Skeletal muscle tissue (tissue), 4 donors: Measurements from ENCODE around the gene IPO4. TPM values are rescaled to one million over a fixed set of nuclear protein-coding genes. Genes with fewer than 3 reads are reported as not detected.

Experiments used
- H3K27ac ChIP-seq: one replicate; pipeline ENCODE4 v1.7.0; 2013; ENCODE audit warnings: mild to moderate bottlenecking, low read depth, low read length, inconsistent platforms
- H3K27me3 ChIP-seq, 3 donors: one replicate each; pipeline ENCODE4 v1.7.0; 2013; ENCODE audit warnings: low read length in 3 of 3; ENCODE audit not compliant: control insufficient read depth in 3 of 3, insufficient read depth in 3 of 3
- H3K36me3 ChIP-seq, 3 donors: one replicate each; pipeline ENCODE4 v1.7.0; 2013; ENCODE audit warnings: low read length in 3 of 3; ENCODE audit not compliant: control insufficient read depth in 3 of 3, insufficient read depth in 3 of 3
- H3K4me1 ChIP-seq, 3 donors: one replicate each; pipeline ENCODE4 v1.7.0; 2013; ENCODE audit warnings: low read length in 3 of 3, mild to moderate bottlenecking in 3 of 3; ENCODE audit not compliant: control insufficient read depth in 3 of 3, insufficient read depth in 3 of 3
- H3K4me3 ChIP-seq, 3 donors: one replicate each; pipeline ENCODE4 v1.7.0; 2013; ENCODE audit warnings: low read length in 3 of 3
- H3K9ac ChIP-seq, 3 donors: one replicate each; pipeline ENCODE4 v1.7.0; 2013; ENCODE audit warnings: low read length in 3 of 3, mild to moderate bottlenecking in 3 of 3, moderate library complexity in 2 of 3, low read depth in 1 of 3
- H3K9me3 ChIP-seq, 3 donors: one replicate each; pipeline ENCODE4 v1.7.0; 2013; ENCODE audit warnings: low read length in 3 of 3; ENCODE audit not compliant: control insufficient read depth in 3 of 3
- total RNA-seq: library from RNA; depleted of rRNA; stranded (reverse); fragments of >200 nt; gene quantifications from one replicate; pipeline ENCODE4 v1.2.3, GENCODE V29; 2014
- donor health status: Osteomylitis.

IPO4 gene
- total RNA-seq, 1 donor from 2014 or later = 32.9 TPM

DNA sequence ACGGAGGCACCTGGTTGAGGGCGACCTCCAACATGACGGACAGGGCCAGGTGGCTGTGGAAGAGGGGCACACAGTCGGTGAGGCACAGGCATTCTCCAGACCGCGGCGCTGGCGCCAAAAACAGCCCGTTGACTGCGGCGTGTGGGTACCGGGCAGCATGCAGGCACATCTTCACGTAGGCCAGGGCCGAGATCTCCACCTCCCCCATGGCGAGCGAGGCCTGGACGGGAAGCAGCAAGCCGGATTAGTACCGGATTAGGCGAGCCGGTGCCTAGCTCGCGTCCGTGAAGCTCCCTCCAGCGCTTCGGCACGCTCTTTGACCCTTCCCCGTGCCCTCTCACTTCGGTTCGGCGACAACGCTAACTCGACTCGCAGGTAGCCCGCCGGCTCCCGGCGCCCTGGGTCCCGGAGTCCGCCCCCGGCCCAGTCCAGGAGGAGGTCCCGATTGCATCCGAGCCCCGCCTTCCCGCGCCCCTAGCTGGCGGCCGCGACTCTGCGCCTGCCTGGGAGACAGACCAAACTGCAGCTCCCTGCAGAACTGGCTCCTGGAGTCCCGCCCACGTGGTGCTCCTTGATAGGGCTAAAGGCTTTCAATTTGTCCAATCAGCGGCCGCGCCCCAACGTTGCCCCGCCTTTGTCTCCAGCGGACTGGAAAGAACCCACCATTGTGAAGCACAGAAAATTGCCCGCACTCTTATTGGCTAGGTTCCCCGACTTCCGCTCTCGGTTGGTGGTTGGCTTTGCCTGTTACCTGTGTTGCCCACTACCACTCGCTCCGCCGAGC, 47.3 kb downstream of the IPO4 start, which contains the start of gene EMC9:
Gene EMC9, minus strand, starts transcription at position 495 of the 784 bp plus-strand sequence. Its CDS starts 287 bp downstream, at position 208.
- Histone ChIP-seq H3K4me1 (peaks cover 57 to 82% (median 58%) of the 10 kb centered on the region in 3 donors), H3K9me3 (no peaks in the 10 kb centered on the region), H3K9ac (peak within 1 kb of the TSS; percentile 85 to 95 (median 93)), H3K4me3 (peak within 1 kb of the TSS; percentile 85 to 97 (median 93)), H3K36me3 (peaks cover 28 to 35% (median 32%) of the 10 kb centered on the region in 3 donors), H3K27ac (peak within 1 kb of the TSS; percentile 86), H3K27me3 (no peaks in the 10 kb centered on the region)

DNA sequence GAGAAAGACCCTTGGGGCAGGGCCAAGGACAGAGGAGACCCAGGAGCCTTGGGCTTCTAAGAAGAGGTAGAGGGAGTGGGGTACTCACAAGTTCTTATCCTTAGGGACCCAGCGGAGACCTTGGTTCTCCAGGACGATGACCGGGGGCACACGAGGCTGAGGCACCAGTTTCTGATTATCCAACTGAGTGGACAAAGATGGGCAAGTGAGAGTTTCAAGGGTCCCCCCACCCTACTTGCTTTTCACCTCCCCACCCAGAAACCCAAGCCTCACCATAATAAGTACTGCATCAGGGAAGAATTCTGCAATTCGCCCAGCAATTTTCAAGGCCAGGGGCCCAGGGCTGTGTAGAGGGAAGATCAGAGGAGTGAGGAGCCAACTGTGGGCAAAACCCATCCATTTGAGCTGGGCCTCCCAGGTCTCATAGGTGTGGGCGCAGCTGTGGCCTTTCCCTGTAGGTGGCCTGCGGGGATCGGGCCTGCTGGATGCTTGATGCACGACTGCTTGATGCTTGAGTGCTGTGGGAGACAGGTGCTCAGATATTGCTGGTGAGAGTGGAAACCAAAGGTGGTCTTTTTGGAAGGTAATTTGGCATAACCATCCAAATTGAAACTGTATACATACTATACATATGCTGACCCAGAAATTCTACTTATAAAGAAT, 49.2 kb downstream of the IPO4 start:
- peaks cover 26 to 35% (median 28%) of the 10 kb centered on the region in 3 donors for H3K36me3 ChIP-seq
- peaks cover 50 to 76% (median 54%) of the 10 kb centered on the region in 3 donors for H3K4me1 ChIP-seq
- peak overlapping the region; percentile 58 to 85 (median 64) for H3K4me3 ChIP-seq
- peak overlapping the region; percentile 1 for H3K27ac ChIP-seq
- H3K27me3 ChIP-seq = no peaks in the 10 kb centered on the region
- H3K9ac ChIP-seq = peak overlapping the region in 1 of 3 donors; percentile 33
- no peaks in the 10 kb centered on the region for H3K9me3 ChIP-seq

DNA sequence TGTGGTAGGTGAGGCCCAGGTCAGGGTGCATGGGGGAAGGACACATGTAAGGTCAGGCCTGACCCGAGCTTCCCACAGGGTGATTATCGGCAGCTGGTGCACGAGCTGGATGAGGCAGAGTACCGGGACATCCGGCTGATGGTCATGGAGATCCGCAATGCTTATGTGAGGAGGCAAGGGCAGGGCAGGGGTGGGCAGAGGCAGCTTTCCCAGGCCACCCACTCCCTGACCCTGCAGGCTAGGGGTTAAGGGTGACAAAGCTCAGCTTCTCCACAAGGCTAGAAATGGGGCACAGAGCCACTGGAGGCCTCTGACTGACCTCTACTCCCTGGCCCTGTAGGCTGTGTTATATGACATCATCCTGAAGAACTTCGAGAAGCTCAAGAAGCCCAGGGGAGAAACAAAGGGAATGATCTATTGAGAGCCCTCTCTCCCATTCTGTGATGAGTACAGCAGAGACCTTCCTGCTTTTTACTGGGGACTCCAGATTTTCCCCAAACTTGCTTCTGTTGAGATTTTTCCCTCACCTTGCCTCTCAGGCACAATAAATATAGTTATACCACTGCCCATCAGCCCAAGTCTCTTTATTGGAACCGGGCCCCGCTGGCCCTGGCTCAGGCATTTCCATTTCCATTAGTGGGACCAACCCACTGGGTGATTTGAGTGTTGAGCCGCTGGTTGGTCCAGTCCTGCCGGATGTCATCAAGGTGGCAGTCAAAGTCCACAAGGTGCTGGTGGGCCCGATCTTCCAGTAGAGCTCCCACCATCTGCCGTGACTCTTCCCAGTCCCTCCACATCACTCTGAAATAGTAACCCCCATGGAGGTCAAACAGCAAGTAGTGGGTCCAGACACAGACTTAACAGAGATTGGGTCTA, 50.0 kb downstream of the IPO4 start:
- no peaks in the 10 kb centered on the region for H3K27me3 ChIP-seq
- H3K4me1 ChIP-seq = peaks cover 45 to 70% (median 54%) of the 10 kb centered on the region in 3 donors
- peak overlapping the region; percentile 1 for H3K27ac ChIP-seq
- H3K9me3 ChIP-seq = no peaks in the 10 kb centered on the region
- H3K4me3 ChIP-seq = no peak overlapping the region
- peak overlapping the region in 2 of 3 donors; percentile 14 to 45 for H3K9ac ChIP-seq
- H3K36me3 ChIP-seq = peaks cover 23 to 30% (median 26%) of the 10 kb centered on the region in 3 donors

DNA sequence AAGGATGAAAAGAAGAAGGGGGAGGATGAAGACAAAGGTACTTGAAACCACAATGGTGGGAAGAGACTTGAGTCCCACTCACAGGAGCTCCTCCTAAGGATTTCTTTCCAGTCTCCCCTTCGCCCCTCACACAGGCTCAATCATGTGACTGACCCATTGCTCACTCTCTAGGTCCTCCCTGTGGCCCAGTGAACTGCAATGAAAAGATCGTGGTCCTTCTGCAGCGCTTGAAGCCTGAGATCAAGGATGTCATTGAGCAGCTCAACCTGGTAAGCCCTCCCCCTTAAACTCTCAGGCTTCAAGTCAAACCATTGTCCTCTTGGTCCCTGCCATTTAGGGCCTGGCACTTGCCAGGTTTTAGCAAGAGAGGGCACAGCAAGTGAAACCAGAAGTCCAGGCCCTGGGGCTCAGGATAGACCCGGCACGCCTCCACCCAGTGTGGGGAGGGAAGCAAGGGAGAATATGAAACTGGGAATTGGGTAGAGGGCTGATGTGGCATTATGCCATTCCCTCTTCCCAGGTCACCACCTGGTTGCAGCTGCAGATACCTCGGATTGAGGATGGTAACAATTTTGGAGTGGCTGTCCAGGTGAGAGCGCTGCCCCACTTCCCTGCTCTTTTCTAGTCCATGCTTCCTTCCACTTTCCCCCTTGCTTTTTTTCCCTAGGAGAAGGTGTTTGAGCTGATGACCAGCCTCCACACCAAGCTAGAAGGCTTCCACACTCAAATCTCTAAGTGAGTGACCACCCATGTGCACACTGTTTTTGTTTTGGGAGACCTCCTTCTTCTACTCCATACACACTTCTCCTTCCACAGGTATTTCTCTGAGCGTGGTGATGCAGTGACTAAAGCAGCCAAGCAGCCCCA, 50.9 kb downstream of the IPO4 start:
- Histone ChIP-seq H3K27me3 (no peaks in the 10 kb centered on the region), H3K4me3 (no peak overlapping the region), H3K36me3 (peaks cover 24 to 29% (median 27%) of the 10 kb centered on the region in 3 donors), H3K4me1 (peaks cover 48 to 68% (median 59%) of the 10 kb centered on the region in 3 donors), H3K9ac (peak overlapping the region in 2 of 3 donors; percentile 14 to 92), H3K9me3 (no peaks in the 10 kb centered on the region), H3K27ac (peak overlapping the region; percentile 88)

DNA sequence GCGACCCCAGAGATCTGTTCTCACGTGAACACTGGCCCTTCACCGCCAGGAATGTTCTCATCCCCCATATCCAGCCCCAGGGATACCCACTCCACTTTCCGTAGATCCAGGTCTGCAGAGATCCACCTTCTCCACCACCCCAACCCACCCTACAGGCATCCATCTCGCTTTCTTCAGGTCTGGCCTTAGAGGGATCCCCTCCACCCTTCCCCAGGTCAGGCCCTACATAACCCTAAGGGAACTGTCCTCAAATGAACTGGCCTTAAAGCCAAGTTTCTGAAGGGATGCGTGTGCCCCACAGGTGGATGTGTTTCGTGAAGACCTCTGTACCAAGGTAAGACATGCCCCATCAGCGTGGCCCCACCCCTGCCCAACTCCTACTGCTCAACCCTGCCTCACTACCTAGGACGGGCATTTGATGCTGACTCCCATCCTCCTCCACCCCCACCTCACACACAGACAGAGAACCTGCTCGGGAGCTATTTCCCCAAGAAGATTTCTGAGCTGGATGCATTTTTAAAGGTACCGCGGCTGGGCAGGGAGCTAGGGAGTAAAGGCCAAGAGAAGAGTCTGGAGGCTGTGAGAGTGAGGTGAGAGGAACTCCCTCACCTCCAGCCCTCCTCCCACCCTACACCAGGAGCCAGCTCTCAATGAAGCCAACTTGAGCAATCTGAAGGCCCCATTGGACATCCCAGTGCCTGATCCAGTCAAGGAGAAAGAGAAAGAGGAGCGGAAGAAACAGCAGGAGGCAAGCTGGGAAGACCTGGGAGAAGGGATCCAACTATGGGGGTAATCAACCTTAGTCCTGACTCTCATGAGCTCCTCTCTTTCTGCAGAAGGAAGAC, 51.7 kb downstream of the IPO4 start:
- Histone ChIP-seq H3K9me3 (no peaks in the 10 kb centered on the region), H3K4me1 (peaks cover 54 to 72% (median 63%) of the 10 kb centered on the region in 3 donors), H3K27ac (peak overlapping the region; percentile 88), H3K27me3 (no peaks in the 10 kb centered on the region), H3K36me3 (peaks cover 24 to 32% (median 29%) of the 10 kb centered on the region in 3 donors), H3K4me3 (peak overlapping the region; percentile 77 to 87 (median 82)), H3K9ac (peak overlapping the region; percentile 76 to 92 (median 86))

- Histone ChIP-seq H3K9me3 (no peaks in the 10 kb centered on the region), H3K4me3 (peak within 1 kb of the TSS; percentile 77 to 87 (median 82)), H3K36me3 (peaks cover 24 to 32% (median 29%) of the 10 kb centered on the region in 3 donors), H3K27me3 (no peaks in the 10 kb centered on the region), H3K9ac (peak within 1 kb of the TSS; percentile 76 to 92 (median 86)), H3K27ac (peak within 1 kb of the TSS; percentile 88), H3K4me1 (peaks cover 56 to 71% (median 65%) of the 10 kb centered on the region in 3 donors)
Observed at GRCh38 chr14:24135834-24136683, 52.6 kb downstream of the IPO4 start, which contains the start of gene PSME1. Gene PSME1, plus strand, starts transcription at chr14:24136194. Its CDS starts 69 bp downstream, at chr14:24136263.

DNA sequence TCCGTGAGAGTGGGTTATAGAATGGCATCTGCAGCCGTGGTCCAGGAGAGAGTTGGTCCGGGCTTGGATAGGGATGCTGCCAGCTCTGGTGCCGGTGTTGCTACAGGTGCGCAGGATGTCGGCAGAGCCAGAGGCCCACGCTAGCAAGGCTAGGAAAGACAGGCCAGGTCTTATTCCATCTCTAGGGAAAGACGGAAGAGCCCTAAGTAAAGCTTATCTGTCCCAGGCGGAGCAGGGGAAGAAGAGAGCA, 53.1 kb downstream of the IPO4 start:
- Histone ChIP-seq H3K4me1 (peaks cover 60 to 70% (median 67%) of the 10 kb centered on the region in 3 donors), H3K27ac (peak overlapping the region; percentile 88), H3K36me3 (peaks cover 24 to 32% (median 29%) of the 10 kb centered on the region in 3 donors), H3K27me3 (no peaks in the 10 kb centered on the region), H3K9me3 (no peaks in the 10 kb centered on the region), H3K4me3 (peak overlapping the region; percentile 72 to 87 (median 82)), H3K9ac (peak overlapping the region; percentile 74 to 83 (median 75))

DNA sequence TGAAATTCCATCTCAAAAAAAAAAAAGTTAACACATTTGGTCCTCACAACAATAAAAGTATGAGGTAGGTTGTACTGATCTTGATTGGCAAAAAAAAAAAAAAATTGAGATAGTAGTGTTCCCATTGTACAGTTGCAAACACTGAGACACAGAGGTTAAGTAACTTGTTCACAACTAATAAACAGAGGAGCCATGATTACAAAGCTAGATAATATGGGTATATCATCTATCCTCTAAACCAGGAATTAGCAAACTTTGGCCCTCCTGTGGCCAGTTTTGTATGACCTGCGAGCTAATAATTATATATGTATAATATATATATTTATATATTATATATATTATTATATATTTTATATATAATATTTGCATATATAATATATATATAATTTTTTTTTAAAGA, 54.9 kb downstream of the IPO4 start:
- H3K4me3 ChIP-seq = no peak overlapping the region
- no peak overlapping the region for H3K27ac ChIP-seq
- H3K4me1 ChIP-seq = peaks cover 53 to 66% (median 58%) of the 10 kb centered on the region in 3 donors
- no peaks in the 10 kb centered on the region for H3K27me3 ChIP-seq
- H3K9me3 ChIP-seq = no peaks in the 10 kb centered on the region
- peaks cover 14 to 24% (median 19%) of the 10 kb centered on the region in 3 donors for H3K36me3 ChIP-seq
- H3K9ac ChIP-seq = no peak overlapping the region
